IPS-18a (cell line): ENCODE results near the gene DENND1A.

Experiments used
- H3K27ac ChIP-seq: one replicate; pipeline ENCODE4 v1.5.1; 2013; ENCODE audit warnings: low read length
- H3K27me3 ChIP-seq: one replicate; pipeline ENCODE4 v1.6.1; 2013; ENCODE audit warnings: mild to moderate bottlenecking, low read length; ENCODE audit not compliant: control insufficient read depth, insufficient read depth
- H3K36me3 ChIP-seq: one replicate; pipeline ENCODE4 v1.6.1; 2013; ENCODE audit warnings: low read depth, low read length; ENCODE audit not compliant: control insufficient read depth
- H3K4me1 ChIP-seq: one replicate; pipeline ENCODE4 v1.6.1; 2013; ENCODE audit warnings: low read depth, low read length; ENCODE audit not compliant: control insufficient read depth
- H3K4me3 ChIP-seq: one replicate; pipeline ENCODE4 v1.5.1; 2013; ENCODE audit warnings: low read length
- H3K9ac ChIP-seq: one replicate; pipeline ENCODE4 v1.6.1; 2013; ENCODE audit warnings: mild to moderate bottlenecking, low read length, moderate library complexity
- H3K9me3 ChIP-seq: one replicate; pipeline ENCODE4 v1.6.1; 2013; ENCODE audit warnings: low read depth, low read length; ENCODE audit not compliant: control insufficient read depth

The DENND1A gene

DNA sequence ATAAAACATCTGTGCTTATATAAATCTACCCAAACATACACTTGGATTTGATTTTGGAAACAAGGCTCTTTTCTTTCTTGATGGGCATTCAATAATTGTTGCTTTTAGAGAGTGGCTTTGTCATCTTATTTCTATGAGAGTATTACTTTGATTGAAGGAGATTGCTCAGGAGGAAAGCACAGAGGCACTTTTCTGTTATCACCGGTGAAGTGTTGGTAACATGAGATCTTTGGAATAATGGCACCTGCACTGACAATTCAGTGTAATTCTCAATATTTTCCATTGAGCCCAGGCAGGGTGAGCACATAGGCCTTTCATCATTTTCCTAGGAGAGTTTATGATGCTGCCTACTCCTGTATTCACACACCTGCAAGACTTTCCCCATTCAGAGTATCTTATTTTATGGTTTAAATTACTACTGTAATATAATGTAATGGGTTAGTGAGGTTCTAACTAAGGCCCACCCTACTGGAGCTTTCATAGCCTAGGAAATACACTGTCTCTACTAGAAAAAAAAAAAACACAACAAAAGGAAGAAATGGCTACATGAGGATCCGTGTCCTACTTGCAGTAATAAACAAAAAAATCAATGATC lies 244.3 kb downstream of the DENND1A start:
- H3K4me3 ChIP-seq: no peak overlapping the region
- no peaks in the 10 kb centered on the region for H3K27me3 ChIP-seq
- no peaks in the 10 kb centered on the region for H3K4me1 ChIP-seq
- H3K27ac ChIP-seq: no peak overlapping the region
- H3K9me3 ChIP-seq: no peaks in the 10 kb centered on the region
- H3K36me3 ChIP-seq: no peaks in the 10 kb centered on the region
- H3K9ac ChIP-seq: no peak overlapping the region

DNA sequence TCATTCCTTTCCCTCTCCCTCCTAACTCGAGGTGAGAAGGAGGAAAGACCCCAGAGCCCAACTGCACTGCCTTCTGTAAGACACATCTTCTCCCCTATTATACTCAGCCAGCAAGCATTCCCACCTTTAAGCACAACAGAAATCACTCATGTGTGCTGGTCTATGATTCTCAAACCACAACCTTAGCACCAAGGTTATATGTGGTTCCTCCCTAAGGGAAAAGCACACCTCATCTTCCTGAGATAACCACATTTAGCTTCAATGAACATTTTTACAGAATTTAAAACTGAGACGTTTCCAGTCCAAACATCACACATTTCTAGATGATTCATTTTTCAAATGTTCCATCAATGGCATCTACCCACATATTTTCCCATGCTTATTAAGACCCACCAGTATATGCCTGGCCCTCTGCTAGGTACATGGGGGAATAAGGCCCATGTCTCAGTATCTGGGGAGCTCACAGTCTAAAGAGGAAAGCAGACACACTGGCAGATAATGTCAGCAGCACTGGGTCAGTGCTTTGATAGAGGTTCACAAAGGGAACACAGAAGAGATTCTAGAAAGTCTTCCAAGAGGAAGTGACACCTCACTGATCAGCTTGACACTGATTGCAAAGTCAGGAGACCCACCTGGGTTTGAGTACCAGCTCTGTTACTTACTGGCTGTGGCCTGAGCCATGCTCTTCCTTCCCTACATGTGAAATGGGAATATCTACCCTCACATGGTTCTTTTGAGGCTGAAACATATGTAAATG lies 245.4 kb downstream of the DENND1A start:
- Histone ChIP-seq H3K27me3 (no peaks in the 10 kb centered on the region), H3K9ac (no peak overlapping the region), H3K36me3 (no peaks in the 10 kb centered on the region), H3K4me3 (no peak overlapping the region), H3K27ac (no peak overlapping the region), H3K9me3 (no peaks in the 10 kb centered on the region), H3K4me1 (no peaks in the 10 kb centered on the region)

GRCh38 chr9:123682746-123683145 lies 247.2 kb downstream of the DENND1A start:
- Histone ChIP-seq H3K4me1 (no peaks in the 10 kb centered on the region), H3K9me3 (no peaks in the 10 kb centered on the region)

DNA sequence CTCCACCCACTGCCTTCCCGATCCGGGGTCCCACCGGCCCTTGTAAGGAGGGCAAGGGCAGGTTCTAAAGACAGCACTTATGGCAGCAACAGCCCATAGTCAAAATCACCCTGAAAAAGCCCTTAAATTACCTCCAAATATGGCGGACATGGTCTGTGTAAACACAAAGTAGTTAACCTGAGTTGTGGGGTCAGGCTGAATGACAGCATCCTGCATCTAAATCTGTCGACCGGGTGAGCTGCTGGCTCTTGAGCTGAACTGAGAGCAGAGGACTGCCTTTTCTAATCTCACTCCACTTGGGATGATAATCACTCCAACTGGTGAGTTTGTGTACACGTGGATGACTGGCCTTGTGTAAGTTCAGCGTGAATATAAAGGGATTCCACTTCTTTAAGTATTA lies 249.6 kb downstream of the DENND1A start:
- no peak overlapping the region for H3K4me3 ChIP-seq
- no peaks in the 10 kb centered on the region for H3K4me1 ChIP-seq
- no peaks in the 10 kb centered on the region for H3K9me3 ChIP-seq
- no peaks in the 10 kb centered on the region for H3K27me3 ChIP-seq
- H3K36me3 ChIP-seq: no peaks in the 10 kb centered on the region
- no peak overlapping the region for H3K9ac ChIP-seq
- no peak overlapping the region for H3K27ac ChIP-seq

More at GRCh38 chr9:123682746-123683145, 247.2 kb downstream of the DENND1A start:
- Histone ChIP-seq H3K9ac (no peak overlapping the region), H3K27ac (no peak overlapping the region), H3K27me3 (no peaks in the 10 kb centered on the region), H3K36me3 (no peaks in the 10 kb centered on the region), H3K4me3 (no peak overlapping the region)

GRCh38 chr9:123679330-123679987 lies 250.5 kb downstream of the DENND1A start:
- Histone ChIP-seq H3K27ac (no peak overlapping the region), H3K36me3 (no peaks in the 10 kb centered on the region), H3K4me1 (no peaks in the 10 kb centered on the region), H3K9ac (no peak overlapping the region), H3K9me3 (no peaks in the 10 kb centered on the region), H3K4me3 (no peak overlapping the region), H3K27me3 (no peaks in the 10 kb centered on the region)

- Histone ChIP-seq H3K9me3 (no peaks in the 10 kb centered on the region), H3K4me3 (no peak overlapping the region), H3K9ac (no peak overlapping the region), H3K27ac (no peak overlapping the region), H3K27me3 (no peaks in the 10 kb centered on the region), H3K36me3 (no peaks in the 10 kb centered on the region), H3K4me1 (no peaks in the 10 kb centered on the region)
These were observed 251.0 kb downstream of the DENND1A start for GRCh38 chr9:123678878-123679329.

- H3K9ac ChIP-seq: no peak overlapping the region
- H3K27me3 ChIP-seq: no peaks in the 10 kb centered on the region
- no peak overlapping the region for H3K27ac ChIP-seq
- H3K4me1 ChIP-seq: no peaks in the 10 kb centered on the region
- H3K9me3 ChIP-seq: no peaks in the 10 kb centered on the region
- H3K4me3 ChIP-seq: no peak overlapping the region
- no peaks in the 10 kb centered on the region for H3K36me3 ChIP-seq
These were observed 251.7 kb downstream of the DENND1A start for GRCh38 chr9:123678038-123678877.

DNA sequence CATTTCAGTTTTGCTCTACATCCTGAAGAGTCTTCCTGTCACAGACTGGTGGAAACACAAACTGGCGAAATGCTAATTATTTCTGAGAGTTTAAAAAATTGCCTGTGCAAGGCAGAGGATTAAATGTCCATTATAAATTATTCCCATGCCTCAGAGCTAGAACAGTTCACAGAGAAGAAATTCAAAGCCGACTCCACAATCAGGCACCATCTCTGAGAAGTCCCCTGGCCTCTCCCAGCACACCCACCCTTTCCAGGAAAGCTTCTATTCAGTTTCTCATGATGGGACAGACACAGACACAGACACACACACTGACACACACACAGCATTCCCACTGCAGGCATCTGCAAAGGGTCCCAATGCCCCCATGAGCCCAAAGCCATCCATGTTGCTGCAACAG lies 253.1 kb downstream of the DENND1A start:
- H3K36me3 ChIP-seq: no peaks in the 10 kb centered on the region
- H3K27me3 ChIP-seq: no peaks in the 10 kb centered on the region
- H3K4me3 ChIP-seq: no peak overlapping the region
- no peaks in the 10 kb centered on the region for H3K9me3 ChIP-seq
- H3K4me1 ChIP-seq: no peaks in the 10 kb centered on the region
- H3K27ac ChIP-seq: no peak overlapping the region
- H3K9ac ChIP-seq: no peak overlapping the region

DNA sequence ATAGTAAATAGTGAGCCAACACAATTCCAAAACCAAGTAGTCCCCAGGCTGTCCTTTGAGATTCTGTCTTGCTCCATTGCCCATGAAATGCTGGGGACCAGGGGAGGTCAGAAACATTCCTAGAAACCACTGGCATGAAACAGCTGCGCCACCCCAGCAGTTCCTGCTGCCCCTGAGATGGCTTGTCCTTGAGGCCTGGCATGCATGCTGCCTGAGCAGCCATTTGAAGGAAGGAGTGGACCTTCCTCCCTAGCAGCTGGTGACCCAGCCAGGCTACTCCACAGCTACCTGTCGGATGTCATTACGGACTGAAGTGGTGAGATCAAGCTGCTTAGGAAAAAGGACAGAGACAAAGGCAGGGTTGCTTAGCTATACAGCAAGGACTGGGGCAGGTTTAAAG lies 260.6 kb downstream of the DENND1A start:
- H3K27ac ChIP-seq: no peak overlapping the region
- H3K27me3 ChIP-seq: no peaks in the 10 kb centered on the region
- H3K9me3 ChIP-seq: peaks cover 14% of the 10 kb centered on the region
- H3K36me3 ChIP-seq: no peaks in the 10 kb centered on the region
- no peak overlapping the region for H3K9ac ChIP-seq
- H3K4me3 ChIP-seq: no peak overlapping the region
- no peaks in the 10 kb centered on the region for H3K4me1 ChIP-seq

DNA sequence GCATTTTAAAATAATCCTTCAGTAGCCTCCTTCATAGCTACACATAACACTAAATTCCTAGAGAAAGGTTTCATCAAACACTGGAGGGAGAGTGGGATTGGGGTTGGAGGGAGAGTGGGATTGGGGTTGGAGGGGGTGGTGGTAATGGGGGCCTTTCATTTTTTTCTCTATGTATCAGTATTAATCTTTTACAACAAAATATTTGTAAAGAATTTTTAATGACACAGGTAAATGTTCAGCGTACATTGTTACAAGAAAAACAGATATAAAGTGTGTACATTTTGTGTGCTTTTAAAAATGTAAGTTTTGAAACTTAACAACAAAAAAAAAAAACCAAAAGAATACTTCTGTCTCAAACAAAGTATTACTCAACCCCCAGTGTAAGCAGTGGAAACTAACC lies 266.4 kb downstream of the DENND1A start:
- Histone ChIP-seq H3K9me3 (peaks cover 14% of the 10 kb centered on the region), H3K36me3 (no peaks in the 10 kb centered on the region), H3K4me1 (peaks cover 10% of the 10 kb centered on the region), H3K27ac (no peak overlapping the region), H3K4me3 (no peak overlapping the region), H3K9ac (no peak overlapping the region), H3K27me3 (no peaks in the 10 kb centered on the region)

- Histone ChIP-seq H3K27ac (no peak overlapping the region), H3K36me3 (no peaks in the 10 kb centered on the region), H3K4me3 (no peak overlapping the region), H3K9ac (no peak overlapping the region), H3K9me3 (peaks cover 14% of the 10 kb centered on the region), H3K27me3 (no peaks in the 10 kb centered on the region), H3K4me1 (peaks cover 15% of the 10 kb centered on the region)
These were observed 267.7 kb downstream of the DENND1A start for GRCh38 chr9:123662057-123662776.
